HG03139 (cell line): Measurements from ENCODE around the gene SPATS2.

Experiments used
- ATAC-seq: cut with Tn5 transposase; IDR thresholded peaks from one replicate; pipeline ENCODE4 v1.9.1; 2021; ENCODE audit not compliant: unreplicated experiment

Gene SPATS2

GRCh38 chr12:49538510-49539403 lies 171.5 kb downstream of the SPATS2 start, which contains the start of gene KCNH3:
TSS of gene KCNH3 (plus strand) at chr12:49539030. CDS start at chr12:49539417, 387 bp downstream.
- ATAC-seq = no peak

- no peak for ATAC-seq
Observed at GRCh38 chr12:49539406-49540228, 172.4 kb downstream of the SPATS2 start.

- ATAC-seq = no peak
Observed at GRCh38 chr12:49540229-49541139, 173.2 kb downstream of the SPATS2 start.

GRCh38 chr12:49541140-49541861 lies 174.0 kb downstream of the SPATS2 start:
- no peak for ATAC-seq

GRCh38 chr12:49541911-49542505 lies 174.7 kb downstream of the SPATS2 start:
- no peak for ATAC-seq

GRCh38 chr12:49542592-49543160 lies 175.4 kb downstream of the SPATS2 start:
- no peak for ATAC-seq

- ATAC-seq = no peak
Observed at GRCh38 chr12:49543221-49543913, 176.1 kb downstream of the SPATS2 start.

GRCh38 chr12:49543914-49544815 lies 176.9 kb downstream of the SPATS2 start:
- ATAC-seq = no peak

GRCh38 chr12:49545815-49546214 lies 178.6 kb downstream of the SPATS2 start:
- no peak for ATAC-seq

- no peak for ATAC-seq
Observed at GRCh38 chr12:49546481-49546880, 179.2 kb downstream of the SPATS2 start.

GRCh38 chr12:49547090-49547690 lies 179.9 kb downstream of the SPATS2 start:
- no peak for ATAC-seq

GRCh38 chr12:49548481-49548821 lies 181.2 kb downstream of the SPATS2 start:
- no peak for ATAC-seq

GRCh38 chr12:49548822-49549648 lies 181.8 kb downstream of the SPATS2 start:
- ATAC-seq = no peak

GRCh38 chr12:49549735-49550692 lies 182.8 kb downstream of the SPATS2 start:
- no peak for ATAC-seq

- ATAC-seq = no peak
Observed at GRCh38 chr12:49550693-49551252, 183.5 kb downstream of the SPATS2 start.
